Left lobe of liver (tissue), 2 donors: ENCODE measurements around the gene LY9. TPM values are rescaled to one million over a fixed set of nuclear protein-coding genes. Genes with fewer than 3 reads are reported as not detected.

ENCODE experiments used
- ATAC-seq: fragments of 200-7000 bp; cut with Tn5 transposase; one replicate; pipeline ENCODE4 v1.9.1; 2020; ENCODE audit warnings: mild to moderate bottlenecking, moderate library complexity
- DNase-seq: peaks from one replicate; pipeline ENCODE4 v3.0.0-alpha.2; 2020; ENCODE audit warnings: low spot score
- total RNA-seq: library from RNA; stranded (reverse); gene quantifications from one replicate; pipeline ENCODE4 v1.2.1, GENCODE V29; 2021
- donor health status: DM: no; HTN: no; CAD: no; lungs with moderate emphysema.
- donor health status: DM: no; HTN: yes; CAD: no.

LY9 gene
- total RNA-seq, 1 donor from 2014 or later = 0.18 TPM

- ATAC-seq (peak; percentile 69), DNase-seq (no peak)
These were observed 39.1 kb downstream of the LY9 start for GRCh38 chr1:160834945-160835565.

- ATAC-seq (no peak), DNase-seq (no peak)
These were observed 39.8 kb downstream of the LY9 start for GRCh38 chr1:160835751-160836150.

GRCh38 chr1:160836561-160836960 is 40.6 kb downstream of the LY9 start:
- DNase-seq = no peak
- ATAC-seq = peak; percentile 27

- ATAC-seq (no peak), DNase-seq (peak; percentile 19)
These were observed 41.1 kb downstream of the LY9 start for GRCh38 chr1:160836981-160837557.

- ATAC-seq = peak; percentile 29
These were observed 41.7 kb downstream of the LY9 start for GRCh38 chr1:160837558-160838205.

GRCh38 chr1:160838888-160839287 is 42.9 kb downstream of the LY9 start:
- peak; percentile 15 for DNase-seq
- no peak for ATAC-seq

More at GRCh38 chr1:160837558-160838205, 41.7 kb downstream of the LY9 start:
- DNase-seq = peak; percentile 42

- ATAC-seq (no peak), DNase-seq (no peak)
These were observed 43.8 kb downstream of the LY9 start for GRCh38 chr1:160839746-160840145.

- DNase-seq = peak; percentile 16
- ATAC-seq = no peak
These were observed 45.1 kb downstream of the LY9 start for GRCh38 chr1:160841079-160841478.

GRCh38 chr1:160844447-160845232 is 48.7 kb downstream of the LY9 start:
- ATAC-seq = no peak

GRCh38 chr1:160846281-160846680 is 50.3 kb downstream of the LY9 start:
- ATAC-seq (no peak), DNase-seq (peak; percentile 23)

More at GRCh38 chr1:160844447-160845232, 48.7 kb downstream of the LY9 start:
- DNase-seq = peak; percentile 6

- no peak for ATAC-seq
- DNase-seq = no peak
These were observed 54.6 kb downstream of the LY9 start for GRCh38 chr1:160850541-160850940.

GRCh38 chr1:160850993-160851392 is 55.0 kb downstream of the LY9 start:
- no peak for DNase-seq
- no peak for ATAC-seq

GRCh38 chr1:160853014-160853413 is 57.0 kb downstream of the LY9 start:
- ATAC-seq (no peak), DNase-seq (no peak)

- DNase-seq = peak; percentile 16
- ATAC-seq = no peak
These were observed 57.8 kb downstream of the LY9 start for GRCh38 chr1:160853754-160854153.

- ATAC-seq (no peak), DNase-seq (peak; percentile 37)
These were observed 59.4 kb downstream of the LY9 start for GRCh38 chr1:160855181-160855981.

GRCh38 chr1:160858097-160858496 is 62.1 kb downstream of the LY9 start:
- ATAC-seq (no peak), DNase-seq (peak; percentile 35)

GRCh38 chr1:160858507-160858906 is 62.5 kb downstream of the LY9 start:
- DNase-seq = peak; percentile 18
- ATAC-seq = no peak

- ATAC-seq (no peak), DNase-seq (peak; percentile 33)
These were observed 63.2 kb downstream of the LY9 start for GRCh38 chr1:160859166-160859565.

- ATAC-seq = peak; percentile 93
These were observed 65.0 kb downstream of the LY9 start for GRCh38 chr1:160860840-160861505.

More at GRCh38 chr1:160860840-160861505, 65.0 kb downstream of the LY9 start:
- peak; percentile 56 for DNase-seq
